CD14-positive monocyte (primary cell): ENCODE measurements around the gene PAQR8. TPM values are rescaled to one million over a fixed set of nuclear protein-coding genes. Genes with fewer than 3 reads are reported as not detected.

Source experiments
- DNase-seq, 3 donors: peaks; one replicate each; pipeline ENCODE4 v3.0.0-alpha.2; 2011 to 2022
- H2AFZ ChIP-seq: 2 replicates; pipeline ENCODE4 v1.6.0; 2012; ENCODE audit warnings: mild to moderate bottlenecking, low read depth, low read length, inconsistent platforms; ENCODE audit not compliant: insufficient read depth, poor library complexity, severe bottlenecking
- H3K27ac ChIP-seq, 2 donors: 1 replicate in 1 of 2; 2 replicates in 1 of 2; pipeline ENCODE4 v1.5.1; 2012 to 2013; ENCODE audit warnings: low read length in 2 of 2, control low read depth in 1 of 2, inconsistent platforms in 1 of 2, low read depth in 1 of 2, mild to moderate bottlenecking in 1 of 2
- H3K27me3 ChIP-seq, 2 donors: one replicate each; pipeline versions ENCODE4 v1.6.0 to v1.6.1; 2011 to 2013; ENCODE audit warnings: low read length in 2 of 2; ENCODE audit not compliant: control insufficient read depth in 2 of 2, insufficient read depth in 2 of 2
- H3K36me3 ChIP-seq, 2 donors: replicated peaks in 1 of 2; 1 replicate in 1 of 2; 2 replicates in 1 of 2; pipeline versions ENCODE4 v1.5.1 to v1.6.1; 2012 to 2013; ENCODE audit warnings: low read length in 2 of 2, control low read depth in 1 of 2, inconsistent platforms in 1 of 2, mild to moderate bottlenecking in 1 of 2; ENCODE audit not compliant: insufficient read depth in 2 of 2, control insufficient read depth in 1 of 2
- H3K4me1 ChIP-seq, 2 donors: 1 replicate in 1 of 2; 2 replicates in 1 of 2; pipeline versions ENCODE4 v1.5.1 to v1.6.1; 2012 to 2013; ENCODE audit warnings: low read length in 2 of 2, control low read depth in 1 of 2, inconsistent platforms in 1 of 2, mild to moderate bottlenecking in 1 of 2, moderate library complexity in 1 of 2; ENCODE audit not compliant: insufficient read depth in 2 of 2, control insufficient read depth in 1 of 2
- H3K4me2 ChIP-seq: replicated peaks from 2 replicates; pipeline ENCODE3; 2012; ENCODE audit warnings: low read length, moderate library complexity, mild to moderate bottlenecking; ENCODE audit not compliant: poor library complexity, severe bottlenecking; ENCODE audit errors: extremely low read depth
- H3K4me3 ChIP-seq, 3 experiments: fragments of 200-600 bp in 1 of 3; sonication (generic) in 1 of 3; replicated peaks in 1 of 3; 1 replicate in 2 of 3; 2 replicates in 1 of 3; pipeline ENCODE4 v1.5.1; 2011 to 2013; ENCODE audit warnings: low read length in 3 of 3, mild to moderate bottlenecking in 3 of 3, control low read depth in 2 of 3, low read depth in 2 of 3, inconsistent platforms in 1 of 3, moderate library complexity in 1 of 3
- H3K79me2 ChIP-seq: 2 replicates; pipeline ENCODE4 v1.6.0; 2012; ENCODE audit warnings: mild to moderate bottlenecking, control low read depth, inconsistent platforms, low read length, moderate library complexity; ENCODE audit not compliant: insufficient read depth
- H3K9ac ChIP-seq: 2 replicates; pipeline ENCODE4 v1.6.0; 2017; ENCODE audit warnings: low read length, mild to moderate bottlenecking; ENCODE audit not compliant: insufficient read depth, poor library complexity, severe bottlenecking
- H3K9me3 ChIP-seq, 2 donors: replicated peaks in 1 of 2; 1 replicate in 1 of 2; 2 replicates in 1 of 2; pipeline versions ENCODE4 v1.5.1 to v1.6.1; 2012 to 2013; ENCODE audit warnings: low read length in 2 of 2, control low read depth in 1 of 2; ENCODE audit not compliant: control insufficient read depth in 1 of 2, insufficient read depth in 1 of 2
- H4K20me1 ChIP-seq: 2 replicates; pipeline ENCODE4 v1.6.0; 2012; ENCODE audit warnings: mild to moderate bottlenecking, low read length, control low read depth, moderate library complexity; ENCODE audit not compliant: insufficient read depth
- H3K27ac Mint-ChIP-seq, 7 donors: one replicate each; pipeline ENCODE4 v1.8.0; 2020; ENCODE audit warnings: mild to moderate bottlenecking in 7 of 7, mixed read lengths in 7 of 7, moderate library complexity in 6 of 7, inconsistent platforms in 2 of 7
- H3K27me3 Mint-ChIP-seq, 3 donors: one replicate each; pipeline ENCODE4 v1.8.0; 2021 to 2022; ENCODE audit warnings: low read depth in 3 of 3, mild to moderate bottlenecking in 3 of 3, mixed read lengths in 3 of 3, moderate library complexity in 3 of 3, inconsistent platforms in 1 of 3
- H3K36me3 Mint-ChIP-seq, 2 donors: one replicate each; pipeline ENCODE4 v1.8.0; 2020; ENCODE audit warnings: mixed read lengths in 2 of 2, inconsistent platforms in 1 of 2, mild to moderate bottlenecking in 1 of 2
- H3K4me1 Mint-ChIP-seq: one replicate; pipeline ENCODE4 v1.8.0; 2020; ENCODE audit warnings: mild to moderate bottlenecking, mixed read lengths
- H3K4me3 Mint-ChIP-seq, 2 donors: one replicate each; pipeline ENCODE4 v1.8.0; 2020; ENCODE audit warnings: mild to moderate bottlenecking in 2 of 2, mixed read lengths in 2 of 2, moderate library complexity in 1 of 2
- H3K9me3 Mint-ChIP-seq, 7 donors: one replicate each; pipeline ENCODE4 v1.8.0; 2020 to 2022; ENCODE audit warnings: mixed read lengths in 7 of 7, mild to moderate bottlenecking in 6 of 7, moderate library complexity in 6 of 7, inconsistent platforms in 2 of 7
- WGBS: methylation state at CpG from one replicate; pipeline ENCODE4 v1.1.5; 2013; ENCODE audit warnings: missing lambda C conversion rate; ENCODE audit not compliant: insufficient coverage; 5-methylcytosine and 5-hydroxymethylcytosine counted together
- intact Hi-C, 2 donors: fragments of 100-400 bp; cut with micrococcal nuclease; formaldehyde crosslinking; loops; one replicate each; pipeline versions ENCODE4 v1.15.0 to v1.15.1; 2023
- polyA plus RNA-seq, 3 donors: library from polyadenylated mRNA; depleted of rRNA in 1 of 3; unstranded in 2 of 3; stranded (reverse) in 1 of 3; fragments of 300-500 nt in 2 of 3; fragments of >200 nt in 1 of 3; fragmentation: Illumina TruSeq in 2 of 3; gene quantifications; 1 replicate in 2 of 3; 2 replicates in 1 of 3; pipeline ENCODE4 v1.2.3, GENCODE V29; 2012 to 2021
- TF ChIP-seq, protein P1 (sequence below): fragments of 200-600 bp; IDR thresholded peaks from one replicate; pipeline ENCODE4 v1.8.0; 2022; ENCODE audit warnings: antibody characterized with exemption, mild to moderate bottlenecking

Gene PAQR8
- polyA plus RNA-seq, 3 donors = 2.4 to 17.4 (median 6.8) TPM

GRCh38 chr6:52393780-52394179, 31.8 kb downstream of the PAQR8 start:
- peaks cover 0 to 5% of the 10 kb centered on the region in 2 donors for H3K36me3 Mint-ChIP-seq
- Histone ChIP-seq H4K20me1 (peaks cover 4% of the 10 kb centered on the region), H3K9me3 (no peaks in the 10 kb centered on the region), H3K4me2 (no peak overlapping the region), H3K4me1 (peaks cover 15 to 21% of the 10 kb centered on the region in 2 donors), H2AFZ (no peak overlapping the region), H3K9ac (no peak overlapping the region), H3K4me3 (no peak overlapping the region), H3K27ac (no peak overlapping the region), H3K27me3 (peaks cover 0 to 3% of the 10 kb centered on the region in 2 donors), H3K36me3 (no peaks in the 10 kb centered on the region), H3K79me2 (no peaks in the 10 kb centered on the region)
- intact Hi-C loops = loop anchor here in 1 of 2 donors (10.0 kb wide), 1 partner anchor 109 kb away; the partner anchor contains the start of gene MCM3
- no peak overlapping the region for H3K4me3 Mint-ChIP-seq
- peaks cover 38% of the 10 kb centered on the region for H3K4me1 Mint-ChIP-seq
- 100% methylated on average over 1 of the region's 1 CpG for WGBS
- H3K9me3 Mint-ChIP-seq = no peaks in the 10 kb centered on the region
- H3K27me3 Mint-ChIP-seq = peaks cover 0 to 6% (median 2%) of the 10 kb centered on the region in 3 donors
- H3K27ac Mint-ChIP-seq = no peak overlapping the region
- TF ChIP-seq, protein P1, sequence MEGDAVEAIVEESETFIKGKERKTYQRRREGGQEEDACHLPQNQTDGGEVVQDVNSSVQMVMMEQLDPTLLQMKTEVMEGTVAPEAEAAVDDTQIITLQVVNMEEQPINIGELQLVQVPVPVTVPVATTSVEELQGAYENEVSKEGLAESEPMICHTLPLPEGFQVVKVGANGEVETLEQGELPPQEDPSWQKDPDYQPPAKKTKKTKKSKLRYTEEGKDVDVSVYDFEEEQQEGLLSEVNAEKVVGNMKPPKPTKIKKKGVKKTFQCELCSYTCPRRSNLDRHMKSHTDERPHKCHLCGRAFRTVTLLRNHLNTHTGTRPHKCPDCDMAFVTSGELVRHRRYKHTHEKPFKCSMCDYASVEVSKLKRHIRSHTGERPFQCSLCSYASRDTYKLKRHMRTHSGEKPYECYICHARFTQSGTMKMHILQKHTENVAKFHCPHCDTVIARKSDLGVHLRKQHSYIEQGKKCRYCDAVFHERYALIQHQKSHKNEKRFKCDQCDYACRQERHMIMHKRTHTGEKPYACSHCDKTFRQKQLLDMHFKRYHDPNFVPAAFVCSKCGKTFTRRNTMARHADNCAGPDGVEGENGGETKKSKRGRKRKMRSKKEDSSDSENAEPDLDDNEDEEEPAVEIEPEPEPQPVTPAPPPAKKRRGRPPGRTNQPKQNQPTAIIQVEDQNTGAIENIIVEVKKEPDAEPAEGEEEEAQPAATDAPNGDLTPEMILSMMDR = no peak
- no peak for DNase-seq

DNA sequence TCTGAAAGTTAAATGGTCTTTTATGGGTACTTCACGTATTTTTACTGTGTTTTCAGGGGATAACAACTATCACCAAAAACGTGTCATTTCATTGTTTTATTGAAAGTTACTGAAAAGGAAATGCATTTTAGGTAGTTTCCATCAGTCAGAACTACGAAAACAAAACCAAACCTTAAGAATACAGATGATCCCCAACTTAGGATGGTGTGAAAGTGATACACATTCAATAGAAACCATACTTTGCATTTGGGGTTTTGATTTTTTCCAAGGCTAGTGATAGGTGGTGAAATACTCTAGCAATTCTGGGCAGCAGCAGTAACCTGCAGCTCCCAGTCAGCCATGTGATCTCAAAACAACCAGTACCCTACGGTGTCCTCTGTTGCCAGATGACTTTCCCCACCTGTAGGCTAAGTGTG, 32.3 kb downstream of the PAQR8 start:
- no peak overlapping the region for H3K4me2 ChIP-seq
- H3K4me1 Mint-ChIP-seq = peaks cover 34% of the 10 kb centered on the region
- H3K27me3 Mint-ChIP-seq = peaks cover 0 to 6% (median 2%) of the 10 kb centered on the region in 3 donors
- peaks cover 4% of the 10 kb centered on the region for H4K20me1 ChIP-seq
- intact Hi-C loops = loop anchor here in 1 of 2 donors (10.0 kb wide), 1 partner anchor 109 kb away; the partner anchor contains the start of gene MCM3
- no peaks in the 10 kb centered on the region for H3K9me3 ChIP-seq
- H3K36me3 ChIP-seq = no peaks in the 10 kb centered on the region
- no peak overlapping the region for H3K27ac ChIP-seq
- no peak overlapping the region for H3K4me3 ChIP-seq
- peaks cover 0 to 3% of the 10 kb centered on the region in 2 donors for H3K27me3 ChIP-seq
- no peak overlapping the region for H2AFZ ChIP-seq
- H3K27ac Mint-ChIP-seq = no peak overlapping the region
- peaks cover 15 to 21% of the 10 kb centered on the region in 2 donors for H3K4me1 ChIP-seq
- peaks cover 0 to 5% of the 10 kb centered on the region in 2 donors for H3K36me3 Mint-ChIP-seq
- TF ChIP-seq, protein P1 = no peak
- no peaks in the 10 kb centered on the region for H3K79me2 ChIP-seq
- no peak overlapping the region for H3K9ac ChIP-seq
- no peaks in the 10 kb centered on the region for H3K9me3 Mint-ChIP-seq
- DNase-seq = no peak
- WGBS = no CpG with 5 or more reads among the region's 4 CpGs
- no peak overlapping the region for H3K4me3 Mint-ChIP-seq
